ENCODE data around the gene NAA80. TPM values are rescaled to one million over a fixed set of nuclear protein-coding genes. Genes with fewer than 3 reads are reported as not detected.

Gene NAA80
- total and polyA plus RNA-seq, 2 of the 13 experiments (the other 11 are each of a cell fraction or from before 2014, with no cell fraction given) = 3.4 to 8.7 TPM

GRCh38 chr3:50292159-50293078 is 6.8 kb downstream of the NAA80 start, which contains the start of gene IFRD2 (continued):
- TF ChIP-seq SIX4 (CRISPR knock-in tag; IDR thresholded peaks at IDR 0.05) (0 out of 2 replicates have a peak, but pooled peaks have one; percentile 13), ZNF552 (CRISPR knock-in tag; IDR thresholded peaks at IDR 0.05; ENCODE audit: borderline replicate concordance) (peak; percentile 66; the same call in 1 of the 2 replicates), SIN3A (IDR thresholded peaks at IDR 0.05; ENCODE audit: borderline replicate concordance, low read depth, low read length) (peak; percentile 70; the same call in 1 of the 2 replicates), ZBTB1 (CRISPR knock-in tag; IDR thresholded peaks at IDR 0.05; ENCODE audit: borderline replicate concordance) (no peak), FOSL2 (CRISPR knock-in tag; IDR thresholded peaks at IDR 0.05) (peak; percentile 10; the same call in 1 of the 2 replicates), POLR2G (IDR thresholded peaks at IDR 0.05; ENCODE audit: low read depth, low read length) (peak; percentile 87), ISX (CRISPR knock-in tag; conservative IDR thresholded peaks at IDR 0.05) (peak; percentile 12; the same call in 1 of the 2 replicates), SRSF9 (IDR thresholded peaks at IDR 0.05; ENCODE audit: borderline replicate concordance, insufficient read depth, low read depth, low read length, poor library complexity, severe bottlenecking) (no peak), HOXA3 (CRISPR knock-in tag; IDR thresholded peaks at IDR 0.05) (peak; percentile 98), ZNF589 (CRISPR knock-in tag; conservative IDR thresholded peaks at IDR 0.05) (peak; percentile 66; the same call in 1 of the 2 replicates), ZNF776 (CRISPR knock-in tag; IDR thresholded peaks at IDR 0.05) (peak; percentile 22), NR2F1 (CRISPR knock-in tag; IDR thresholded peaks at IDR 0.05) (0 out of 4 replicates have a peak, but pooled peaks of 1 of the 2 experiments have one; percentile 16), EP300 (IDR thresholded peaks at IDR 0.05; ENCODE audit: low read depth in 2 of 2, low read length in 2 of 2) (peak in 1 of 2 experiments; percentile 44; a peak in 2 of 4 replicates), EP300 (CRISPR knock-in tag; IDR thresholded peaks at IDR 0.05; ENCODE audit: borderline replicate concordance) (no peak), ZNF510 (CRISPR knock-in tag; IDR thresholded peaks at IDR 0.05; ENCODE audit: low read depth) (peak; percentile 35; the same call in 1 of the 2 replicates), TBX3 (IDR thresholded peaks at IDR 0.05; ENCODE audit: borderline replicate concordance) (peak; percentile 47; the same call in 1 of the 2 replicates), ATF7 (IDR thresholded peaks at IDR 0.05) (no peak), ATF7 (CRISPR knock-in tag; IDR thresholded peaks at IDR 0.05) (0 out of 2 replicates have a peak, but pooled peaks have one; percentile 47), BHLHE40 (IDR thresholded peaks at IDR 0.05; ENCODE audit: low read length) (peak; percentile 46; the same call in 1 of the 2 replicates), EEA1 (CRISPR knock-in tag; IDR thresholded peaks at IDR 0.05; ENCODE audit: borderline replicate concordance) (no peak)
- TF ChIP-seq, protein P1, sequence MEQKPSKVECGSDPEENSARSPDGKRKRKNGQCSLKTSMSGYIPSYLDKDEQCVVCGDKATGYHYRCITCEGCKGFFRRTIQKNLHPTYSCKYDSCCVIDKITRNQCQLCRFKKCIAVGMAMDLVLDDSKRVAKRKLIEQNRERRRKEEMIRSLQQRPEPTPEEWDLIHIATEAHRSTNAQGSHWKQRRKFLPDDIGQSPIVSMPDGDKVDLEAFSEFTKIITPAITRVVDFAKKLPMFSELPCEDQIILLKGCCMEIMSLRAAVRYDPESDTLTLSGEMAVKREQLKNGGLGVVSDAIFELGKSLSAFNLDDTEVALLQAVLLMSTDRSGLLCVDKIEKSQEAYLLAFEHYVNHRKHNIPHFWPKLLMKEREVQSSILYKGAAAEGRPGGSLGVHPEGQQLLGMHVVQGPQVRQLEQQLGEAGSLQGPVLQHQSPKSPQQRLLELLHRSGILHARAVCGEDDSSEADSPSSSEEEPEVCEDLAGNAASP (CRISPR knock-in tag; IDR thresholded peaks at IDR 0.05; ENCODE audit: borderline replicate concordance) = 0 out of 2 replicates have a peak, but pooled peaks have one; percentile 25
- TF ChIP-seq, protein P2, sequence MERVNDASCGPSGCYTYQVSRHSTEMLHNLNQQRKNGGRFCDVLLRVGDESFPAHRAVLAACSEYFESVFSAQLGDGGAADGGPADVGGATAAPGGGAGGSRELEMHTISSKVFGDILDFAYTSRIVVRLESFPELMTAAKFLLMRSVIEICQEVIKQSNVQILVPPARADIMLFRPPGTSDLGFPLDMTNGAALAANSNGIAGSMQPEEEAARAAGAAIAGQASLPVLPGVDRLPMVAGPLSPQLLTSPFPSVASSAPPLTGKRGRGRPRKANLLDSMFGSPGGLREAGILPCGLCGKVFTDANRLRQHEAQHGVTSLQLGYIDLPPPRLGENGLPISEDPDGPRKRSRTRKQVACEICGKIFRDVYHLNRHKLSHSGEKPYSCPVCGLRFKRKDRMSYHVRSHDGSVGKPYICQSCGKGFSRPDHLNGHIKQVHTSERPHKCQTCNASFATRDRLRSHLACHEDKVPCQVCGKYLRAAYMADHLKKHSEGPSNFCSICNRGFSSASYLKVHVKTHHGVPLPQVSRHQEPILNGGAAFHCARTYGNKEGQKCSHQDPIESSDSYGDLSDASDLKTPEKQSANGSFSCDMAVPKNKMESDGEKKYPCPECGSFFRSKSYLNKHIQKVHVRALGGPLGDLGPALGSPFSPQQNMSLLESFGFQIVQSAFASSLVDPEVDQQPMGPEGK (CRISPR knock-in tag; IDR thresholded peaks at IDR 0.05) = peak; percentile 36; the same call in 1 of the 2 replicates
- TF ChIP-seq, protein P3, sequence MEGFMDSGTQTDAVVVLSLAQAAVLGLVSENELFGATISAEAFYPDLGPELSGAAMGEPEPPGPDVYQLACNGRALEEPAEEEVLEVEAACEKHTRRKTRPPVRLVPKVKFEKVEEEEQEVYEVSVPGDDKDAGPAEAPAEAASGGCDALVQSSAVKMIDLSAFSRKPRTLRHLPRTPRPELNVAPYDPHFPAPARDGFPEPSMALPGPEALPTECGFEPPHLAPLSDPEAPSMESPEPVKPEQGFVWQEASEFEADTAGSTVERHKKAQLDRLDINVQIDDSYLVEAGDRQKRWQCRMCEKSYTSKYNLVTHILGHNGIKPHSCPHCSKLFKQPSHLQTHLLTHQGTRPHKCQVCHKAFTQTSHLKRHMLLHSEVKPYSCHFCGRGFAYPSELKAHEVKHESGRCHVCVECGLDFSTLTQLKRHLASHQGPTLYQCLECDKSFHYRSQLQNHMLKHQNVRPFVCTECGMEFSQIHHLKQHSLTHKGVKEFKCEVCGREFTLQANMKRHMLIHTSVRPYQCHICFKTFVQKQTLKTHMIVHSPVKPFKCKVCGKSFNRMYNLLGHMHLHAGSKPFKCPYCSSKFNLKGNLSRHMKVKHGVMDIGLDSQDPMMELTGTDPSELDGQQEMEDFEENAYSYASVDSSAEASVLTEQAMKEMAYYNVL (CRISPR knock-in tag; IDR thresholded peaks at IDR 0.05; ENCODE audit: borderline replicate concordance) = peak; percentile 28; the same call in 1 of the 2 replicates
